Measurements from ENCODE around the gene C9orf85. TPM values are rescaled to one million over a fixed set of nuclear protein-coding genes. Genes with fewer than 3 reads are reported as not detected.

Gene C9orf85
- total and polyA plus RNA-seq, 5 donors from 2014 or later, result 7.2 to 14.7 (median 10.5) TPM

- Histone ChIP-seq H3K4me1 (ENCODE audit: control insufficient read depth, insufficient read depth, low read length, poor library complexity, severe bottlenecking) (peaks cover 35% of the 10 kb centered on the region), H3K36me3 (ENCODE audit: control insufficient read depth, insufficient read depth, low read length) (peaks cover 5% of the 10 kb centered on the region), H3K27ac (ENCODE audit: insufficient read depth, low read length, poor library complexity, severe bottlenecking) (no peak overlapping the region), H3K27me3 (ENCODE audit: control insufficient read depth, insufficient read depth, low read length) (no peaks in the 10 kb centered on the region), H3K9me3 (ENCODE audit: control insufficient read depth in 2 of 2, low read length in 2 of 2) (no peaks in the 10 kb centered on the region), H3K4me3 (ENCODE audit: low read depth, low read length) (peak overlapping the region; percentile 93)
- Mint-ChIP-seq H3K4me3 (peak overlapping the region; percentile 93 to 100 (median 98)), H3K27me3 (peaks cover 9% of the 10 kb centered on the region), H3K9me3 (no peaks in the 10 kb centered on the region), H3K27ac (no peak overlapping the region), H3K4me1 (peaks cover 38 to 85% (median 58%) of the 10 kb centered on the region in 4 donors), H3K36me3 (peaks cover 5% of the 10 kb centered on the region)
- DNase-seq (no peak), ATAC-seq (ENCODE audit: low read depth in 2 of 2) (no peak)
Observed at GRCh38 chr9:71908825-71909224, 2.6 kb upstream of the C9orf85 start.

GRCh38 chr9:71909887-71910649, 1.4 kb upstream of the C9orf85 start:
- Histone ChIP-seq H3K27me3 (ENCODE audit: control insufficient read depth, insufficient read depth, low read length) (no peaks in the 10 kb centered on the region), H3K4me1 (ENCODE audit: control insufficient read depth, insufficient read depth, low read length, poor library complexity, severe bottlenecking) (peaks cover 35% of the 10 kb centered on the region), H3K27ac (ENCODE audit: insufficient read depth, low read length, poor library complexity, severe bottlenecking) (peak overlapping the region; percentile 85), H3K36me3 (ENCODE audit: control insufficient read depth, insufficient read depth, low read length) (peaks cover 5% of the 10 kb centered on the region), H3K4me3 (ENCODE audit: low read depth, low read length) (peak overlapping the region; percentile 93), H3K9me3 (ENCODE audit: control insufficient read depth in 2 of 2, low read length in 2 of 2) (no peaks in the 10 kb centered on the region)
- no peaks in the 10 kb centered on the region for H3K9me3 Mint-ChIP-seq
- ATAC-seq (ENCODE audit: low read depth in 2 of 2) (no peak), DNase-seq (peak in 2 of 3 donors; percentile 27 to 44)
- H3K4me3 Mint-ChIP-seq, result peak overlapping the region; percentile 93 to 100 (median 98)
- peaks cover 9% of the 10 kb centered on the region for H3K27me3 Mint-ChIP-seq
- peak overlapping the region; percentile 79 to 85 (median 84) for H3K27ac Mint-ChIP-seq
- peaks cover 5% of the 10 kb centered on the region for H3K36me3 Mint-ChIP-seq
- peaks cover 37 to 84% (median 60%) of the 10 kb centered on the region in 4 donors for H3K4me1 Mint-ChIP-seq

- ATAC-seq (ENCODE audit: low read depth in 2 of 2) (peak; percentile 7 to 12), DNase-seq (no peak)
- Mint-ChIP-seq H3K27me3 (peaks cover 9% of the 10 kb centered on the region), H3K4me1 (peaks cover 37 to 81% (median 61%) of the 10 kb centered on the region in 4 donors), H3K4me3 (peak overlapping the region; percentile 93 to 100 (median 100)), H3K9me3 (no peaks in the 10 kb centered on the region), H3K36me3 (peaks cover 5% of the 10 kb centered on the region), H3K27ac (peak overlapping the region; percentile 96 to 98 (median 97))
- H3K4me3 ChIP-seq (ENCODE audit: low read depth, low read length), result peak overlapping the region; percentile 95
- peaks cover 5% of the 10 kb centered on the region for H3K36me3 ChIP-seq (ENCODE audit: control insufficient read depth, insufficient read depth, low read length)
- H3K27me3 ChIP-seq (ENCODE audit: control insufficient read depth, insufficient read depth, low read length), result no peaks in the 10 kb centered on the region
- no peaks in the 10 kb centered on the region for H3K9me3 ChIP-seq (ENCODE audit: control insufficient read depth in 2 of 2, low read length in 2 of 2)
- H3K4me1 ChIP-seq (ENCODE audit: control insufficient read depth, insufficient read depth, low read length, poor library complexity, severe bottlenecking), result peaks cover 35% of the 10 kb centered on the region
- H3K27ac ChIP-seq (ENCODE audit: insufficient read depth, low read length, poor library complexity, severe bottlenecking), result peak overlapping the region; percentile 85
Observed at GRCh38 chr9:71910650-71911060, 784 bp upstream of the C9orf85 start.

- Mint-ChIP-seq H3K4me1 (peaks cover 39 to 81% (median 65%) of the 10 kb centered on the region in 4 donors), H3K9me3 (no peaks in the 10 kb centered on the region), H3K4me3 (peak overlapping the region; percentile 93 to 100 (median 100)), H3K27me3 (peaks cover 9% of the 10 kb centered on the region), H3K36me3 (peaks cover 5% of the 10 kb centered on the region), H3K27ac (peak overlapping the region; percentile 96 to 98 (median 97))
- Histone ChIP-seq H3K9me3 (ENCODE audit: control insufficient read depth in 2 of 2, low read length in 2 of 2) (no peaks in the 10 kb centered on the region), H3K36me3 (ENCODE audit: control insufficient read depth, insufficient read depth, low read length) (no peaks in the 10 kb centered on the region), H3K27me3 (ENCODE audit: control insufficient read depth, insufficient read depth, low read length) (no peaks in the 10 kb centered on the region), H3K4me3 (ENCODE audit: low read depth, low read length) (peak overlapping the region; percentile 95), H3K4me1 (ENCODE audit: control insufficient read depth, insufficient read depth, low read length, poor library complexity, severe bottlenecking) (peaks cover 35% of the 10 kb centered on the region), H3K27ac (ENCODE audit: insufficient read depth, low read length, poor library complexity, severe bottlenecking) (peak overlapping the region; percentile 85)
- no peak for ATAC-seq (ENCODE audit: low read depth in 2 of 2)
- no peak for DNase-seq
Observed at GRCh38 chr9:71911908-71912335, 483 bp downstream of the C9orf85 start.

GRCh38 chr9:71915495-71915894, 4.1 kb downstream of the C9orf85 start:
- Mint-ChIP-seq H3K9me3 (no peaks in the 10 kb centered on the region), H3K4me3 (peak overlapping the region in 2 of 4 donors; percentile 23 to 32), H3K36me3 (peaks cover 17% of the 10 kb centered on the region), H3K27me3 (peaks cover 5% of the 10 kb centered on the region), H3K4me1 (peaks cover 32 to 70% (median 55%) of the 10 kb centered on the region in 4 donors), H3K27ac (no peak overlapping the region)
- peaks cover 3% of the 10 kb centered on the region for H3K36me3 ChIP-seq (ENCODE audit: control insufficient read depth, insufficient read depth, low read length)
- no peak overlapping the region for H3K4me3 ChIP-seq (ENCODE audit: low read depth, low read length)
- H3K4me1 ChIP-seq (ENCODE audit: control insufficient read depth, insufficient read depth, low read length, poor library complexity, severe bottlenecking), result peaks cover 15% of the 10 kb centered on the region
- no peaks in the 10 kb centered on the region for H3K9me3 ChIP-seq (ENCODE audit: control insufficient read depth in 2 of 2, low read length in 2 of 2)
- no peak overlapping the region for H3K27ac ChIP-seq (ENCODE audit: insufficient read depth, low read length, poor library complexity, severe bottlenecking)
- no peak for ATAC-seq (ENCODE audit: low read depth in 2 of 2)
- DNase-seq, result no peak
- no peaks in the 10 kb centered on the region for H3K27me3 ChIP-seq (ENCODE audit: control insufficient read depth, insufficient read depth, low read length)

GRCh38 chr9:71916834-71917534, 5.5 kb downstream of the C9orf85 start:
- Mint-ChIP-seq H3K27ac (no peak overlapping the region), H3K4me1 (peaks cover 34 to 66% (median 50%) of the 10 kb centered on the region in 4 donors), H3K9me3 (no peaks in the 10 kb centered on the region), H3K4me3 (peak overlapping the region in 1 of 4 donors; percentile 1), H3K27me3 (no peaks in the 10 kb centered on the region), H3K36me3 (peaks cover 12% of the 10 kb centered on the region)
- H3K27me3 ChIP-seq (ENCODE audit: control insufficient read depth, insufficient read depth, low read length), result no peaks in the 10 kb centered on the region
- ATAC-seq (ENCODE audit: low read depth in 2 of 2) (no peak), DNase-seq (no peak)
- H3K4me3 ChIP-seq (ENCODE audit: low read depth, low read length), result no peak overlapping the region
- H3K27ac ChIP-seq (ENCODE audit: insufficient read depth, low read length, poor library complexity, severe bottlenecking), result no peak overlapping the region
- H3K4me1 ChIP-seq (ENCODE audit: control insufficient read depth, insufficient read depth, low read length, poor library complexity, severe bottlenecking), result peaks cover 9% of the 10 kb centered on the region
- peaks cover 6% of the 10 kb centered on the region for H3K36me3 ChIP-seq (ENCODE audit: control insufficient read depth, insufficient read depth, low read length)
- no peaks in the 10 kb centered on the region for H3K9me3 ChIP-seq (ENCODE audit: control insufficient read depth in 2 of 2, low read length in 2 of 2)

GRCh38 chr9:71918419-71918818, 7.0 kb downstream of the C9orf85 start:
- Mint-ChIP-seq H3K9me3 (no peaks in the 10 kb centered on the region), H3K4me3 (no peak overlapping the region), H3K4me1 (peaks cover 37 to 54% (median 44%) of the 10 kb centered on the region in 4 donors), H3K27ac (no peak overlapping the region), H3K36me3 (peaks cover 23% of the 10 kb centered on the region), H3K27me3 (no peaks in the 10 kb centered on the region)
- no peak for DNase-seq
- Histone ChIP-seq H3K36me3 (ENCODE audit: control insufficient read depth, insufficient read depth, low read length) (peaks cover 6% of the 10 kb centered on the region), H3K9me3 (ENCODE audit: control insufficient read depth in 2 of 2, low read length in 2 of 2) (no peaks in the 10 kb centered on the region), H3K4me3 (ENCODE audit: low read depth, low read length) (no peak overlapping the region), H3K4me1 (ENCODE audit: control insufficient read depth, insufficient read depth, low read length, poor library complexity, severe bottlenecking) (no peaks in the 10 kb centered on the region), H3K27ac (ENCODE audit: insufficient read depth, low read length, poor library complexity, severe bottlenecking) (no peak overlapping the region), H3K27me3 (ENCODE audit: control insufficient read depth, insufficient read depth, low read length) (no peaks in the 10 kb centered on the region)
- ATAC-seq (ENCODE audit: low read depth in 2 of 2), result no peak
